Uterus (tissue), 2 donors: ENCODE measurements around the gene SRPK2.

Experiments used
- POLR2A ChIP-seq, 2 donors: fragments of 450-650 bp; IDR thresholded peaks; one replicate each; pipeline ENCODE4 v1.6.1; 2016; ENCODE audit warnings: antibody characterized with exemption in 2 of 2, mild to moderate bottlenecking in 1 of 2, moderate library complexity in 1 of 2
- TF ChIP-seq, protein P1 (sequence below), 4 experiments: fragments of 200-600 bp in 2 of 4; fragments of 450-650 bp in 2 of 4; sonication (generic) in 2 of 4; IDR thresholded peaks; one replicate each; pipeline ENCODE4 v1.5.1; 2016 to 2019; ENCODE audit warnings: antibody characterized with exemption in 4 of 4, mild to moderate bottlenecking in 2 of 4, moderate library complexity in 1 of 4

DNA sequence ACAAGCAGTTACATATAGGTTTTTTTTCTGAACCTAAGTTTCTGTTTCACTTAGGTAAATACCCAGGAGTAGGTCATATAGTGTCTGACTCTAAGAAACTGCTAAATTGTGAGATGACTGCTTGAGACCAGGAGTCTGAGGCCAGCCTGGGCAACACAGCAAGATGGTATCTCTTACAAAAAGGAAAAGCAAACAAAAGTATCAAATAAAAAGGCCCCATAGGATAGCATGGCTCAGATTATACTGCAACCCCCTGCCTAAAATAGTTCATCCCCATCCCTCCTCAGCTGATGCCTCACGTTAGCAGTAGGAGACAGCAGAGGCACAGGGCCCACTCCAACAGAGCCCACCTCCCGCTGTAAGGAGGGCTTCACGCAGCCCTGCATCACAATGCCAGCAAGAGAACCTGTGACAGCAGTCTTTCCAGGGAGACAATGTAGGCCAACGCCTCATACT is 90.3 kb downstream of the SRPK2 start:
- TF ChIP-seq, protein P1, sequence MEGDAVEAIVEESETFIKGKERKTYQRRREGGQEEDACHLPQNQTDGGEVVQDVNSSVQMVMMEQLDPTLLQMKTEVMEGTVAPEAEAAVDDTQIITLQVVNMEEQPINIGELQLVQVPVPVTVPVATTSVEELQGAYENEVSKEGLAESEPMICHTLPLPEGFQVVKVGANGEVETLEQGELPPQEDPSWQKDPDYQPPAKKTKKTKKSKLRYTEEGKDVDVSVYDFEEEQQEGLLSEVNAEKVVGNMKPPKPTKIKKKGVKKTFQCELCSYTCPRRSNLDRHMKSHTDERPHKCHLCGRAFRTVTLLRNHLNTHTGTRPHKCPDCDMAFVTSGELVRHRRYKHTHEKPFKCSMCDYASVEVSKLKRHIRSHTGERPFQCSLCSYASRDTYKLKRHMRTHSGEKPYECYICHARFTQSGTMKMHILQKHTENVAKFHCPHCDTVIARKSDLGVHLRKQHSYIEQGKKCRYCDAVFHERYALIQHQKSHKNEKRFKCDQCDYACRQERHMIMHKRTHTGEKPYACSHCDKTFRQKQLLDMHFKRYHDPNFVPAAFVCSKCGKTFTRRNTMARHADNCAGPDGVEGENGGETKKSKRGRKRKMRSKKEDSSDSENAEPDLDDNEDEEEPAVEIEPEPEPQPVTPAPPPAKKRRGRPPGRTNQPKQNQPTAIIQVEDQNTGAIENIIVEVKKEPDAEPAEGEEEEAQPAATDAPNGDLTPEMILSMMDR (IDR thresholded peaks at IDR 0.05): no peak
- no peak for TF ChIP-seq POLR2A (IDR thresholded peaks at IDR 0.05)
